Hepatic stellate cell (primary cell): ENCODE results near the gene KIF2C.
"Not testable (repeated sequence)": the region's sequence is repeated elsewhere in the genome, so short reads cannot be mapped to it uniquely, and the experiment has no call there.

Experiments
- DNase-seq: peaks from one replicate; pipeline ENCODE4 v3.0.0; 2011; ENCODE audit warnings: low spot score

The KIF2C gene

GRCh38 chr1:44739307-44740178, at the start of gene KIF2C:
KIF2C (plus strand) TSS chr1:44739837; CDS start chr1:44739933, 96 bp downstream.
- peak; percentile 97 for DNase-seq

DNA sequence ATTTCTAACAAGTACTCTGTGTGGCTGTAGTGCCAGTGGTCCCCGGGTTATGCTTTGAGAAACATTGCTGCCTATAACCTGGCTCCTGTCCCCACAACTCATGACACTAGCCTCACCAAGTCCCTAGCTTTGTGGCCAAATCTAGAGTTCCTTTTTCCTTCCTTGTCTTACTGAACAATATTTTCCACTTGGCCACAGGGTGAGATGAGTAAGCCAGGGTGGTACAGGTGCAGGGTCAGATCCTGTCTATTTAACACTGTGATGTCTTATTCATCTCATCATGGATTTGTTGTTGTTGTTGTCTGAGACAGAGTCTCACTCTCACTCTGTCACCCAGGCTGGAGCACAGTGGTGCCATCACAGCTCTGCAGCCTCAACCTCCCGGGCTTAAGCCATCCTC, 46.5 kb upstream of the KIF2C start:
- no peak for DNase-seq

- no peak for DNase-seq
These were observed 45.7 kb upstream of the KIF2C start for GRCh38 chr1:44693900-44694299.

DNA sequence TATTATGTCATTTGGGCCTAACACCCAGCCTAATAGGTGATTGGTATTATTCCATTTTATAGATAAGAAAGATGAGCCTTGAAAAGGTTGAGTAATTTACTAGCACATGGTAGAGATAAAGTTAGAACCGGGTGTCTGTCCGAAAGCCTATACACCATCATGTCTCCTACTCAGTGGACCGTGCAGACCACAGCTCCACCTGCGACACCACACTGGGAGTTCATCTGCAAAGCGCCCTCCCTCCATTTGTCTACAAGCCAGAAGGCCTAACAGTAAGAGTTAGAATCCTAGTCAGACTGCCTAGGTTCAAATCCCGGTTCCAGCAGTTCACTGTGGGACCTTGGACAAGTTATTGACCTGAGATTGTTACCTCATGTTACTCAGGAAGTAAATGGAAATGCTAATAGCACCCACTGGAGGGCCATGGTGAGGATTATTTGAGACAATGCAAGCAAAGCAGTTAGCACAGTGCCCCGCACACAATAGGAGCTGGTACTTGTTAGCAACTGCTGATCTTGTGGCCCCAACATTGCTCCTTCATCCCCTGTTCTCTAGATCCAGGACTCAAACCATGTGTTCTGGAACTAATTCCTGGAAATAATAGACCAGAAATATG, 44.7 kb upstream of the KIF2C start:
- DNase-seq: no peak

GRCh38 chr1:44695671-44696070, 44.0 kb upstream of the KIF2C start:
- DNase-seq: no peak

DNA sequence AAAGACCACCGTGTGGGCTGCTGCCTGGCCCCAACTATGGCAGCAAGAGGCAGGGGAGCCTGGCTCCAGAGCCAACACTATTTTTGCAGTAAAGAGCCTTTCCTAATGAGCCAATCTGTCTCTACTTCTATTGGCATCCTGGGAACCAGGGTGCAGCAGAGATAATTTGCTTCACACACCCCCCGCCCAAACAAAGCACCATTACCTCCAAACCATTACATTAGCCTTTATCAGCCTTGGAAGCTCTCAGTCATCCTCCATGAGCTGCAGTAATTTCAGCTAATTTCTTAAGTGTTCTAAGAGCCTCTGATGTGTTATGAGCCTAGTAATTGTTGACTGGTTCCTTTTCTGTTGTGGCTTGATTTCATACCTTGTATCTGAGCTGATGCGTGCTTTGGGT, 43.5 kb upstream of the KIF2C start:
- no peak for DNase-seq

- no peak for DNase-seq
These were observed 42.8 kb upstream of the KIF2C start for GRCh38 chr1:44696789-44697345.

- no peak for DNase-seq
These were observed 41.5 kb upstream of the KIF2C start for GRCh38 chr1:44698138-44698537.

GRCh38 chr1:44699375-44699774, 40.3 kb upstream of the KIF2C start:
- DNase-seq: not testable (repeated sequence)

GRCh38 chr1:44700573-44700972, 39.1 kb upstream of the KIF2C start:
- no peak for DNase-seq

GRCh38 chr1:44701141-44701573, 38.5 kb upstream of the KIF2C start:
- no peak for DNase-seq

DNA sequence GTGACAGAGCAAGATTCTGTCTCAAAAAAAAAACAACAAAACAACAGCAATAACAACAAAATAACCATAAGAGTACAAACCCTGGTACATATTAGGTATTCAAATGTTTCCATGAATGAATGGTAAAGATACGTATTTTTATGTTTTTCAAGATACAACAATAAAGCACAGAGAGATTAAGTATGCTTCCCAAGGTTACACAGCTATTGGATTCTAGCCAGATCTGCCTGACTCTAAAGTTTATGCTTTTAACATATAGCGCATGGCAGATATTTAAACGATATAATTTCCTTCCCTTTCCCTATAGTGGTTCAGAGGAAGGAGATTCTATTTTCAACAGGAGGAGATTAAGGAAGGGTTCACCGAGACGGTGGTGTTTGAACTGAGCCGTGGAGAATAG, 34.2 kb upstream of the KIF2C start:
- no peak for DNase-seq

DNA sequence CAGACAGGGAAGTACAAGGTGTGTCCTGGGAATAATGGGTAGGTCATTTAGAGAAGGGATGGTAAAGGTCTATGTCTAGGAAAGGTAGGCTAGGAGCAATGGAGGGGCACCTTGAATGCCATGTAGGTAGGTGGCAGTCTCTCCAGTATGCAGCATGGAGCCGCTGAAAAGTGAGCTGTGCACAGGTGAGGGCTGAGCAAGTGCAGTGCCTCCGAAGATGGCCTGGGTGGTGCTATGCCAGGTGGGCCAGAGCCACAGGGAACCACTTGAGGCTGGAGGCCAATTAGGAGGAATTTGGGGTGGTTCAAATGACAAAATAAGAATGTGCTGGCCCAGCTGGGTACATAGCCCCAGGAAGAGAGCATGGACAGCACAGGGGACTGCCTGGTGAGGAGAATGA, 33.7 kb upstream of the KIF2C start:
- DNase-seq: no peak

DNA sequence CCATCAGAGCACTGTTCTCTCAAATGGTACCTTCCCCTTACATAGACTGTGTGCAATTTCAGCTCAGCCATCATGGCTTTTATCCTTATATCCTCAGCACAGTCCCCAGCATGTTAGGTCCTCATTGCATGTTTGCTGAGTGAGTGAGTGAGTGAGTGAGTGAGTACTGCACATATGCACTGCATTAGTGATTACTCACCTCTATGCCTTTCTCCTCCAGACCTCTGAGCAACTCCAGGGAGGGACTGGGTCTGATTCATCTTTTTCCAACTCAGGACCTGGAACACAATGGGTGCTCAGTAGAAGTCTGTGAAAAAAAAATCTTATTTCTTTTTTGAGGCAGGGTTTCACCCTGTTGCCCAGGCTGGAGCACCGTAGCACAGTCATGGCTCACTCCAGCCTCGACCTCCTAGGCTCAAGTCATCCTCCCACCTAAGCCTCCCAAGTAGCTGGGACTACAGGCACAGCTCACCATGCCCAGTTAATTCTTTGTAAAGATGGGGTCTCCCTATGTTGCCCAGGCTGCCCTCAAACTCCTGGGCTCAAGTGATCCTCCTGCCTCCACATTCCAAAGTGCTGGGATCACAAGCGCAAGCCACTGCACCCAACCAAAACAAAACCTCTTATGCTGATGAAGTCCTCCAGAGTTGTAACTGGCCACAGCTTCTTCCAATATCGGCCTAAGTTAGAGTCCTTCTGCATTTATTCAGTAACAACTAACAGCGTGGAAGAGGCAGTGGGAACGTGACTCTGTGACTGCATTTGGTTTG, 32.3 kb upstream of the KIF2C start:
- DNase-seq: peak; percentile 88

- DNase-seq: peak; percentile 58
These were observed 31.4 kb upstream of the KIF2C start for GRCh38 chr1:44707959-44708831.

GRCh38 chr1:44713321-44713781, 26.3 kb upstream of the KIF2C start:
- DNase-seq: no peak

- no peak for DNase-seq
These were observed 25.1 kb upstream of the KIF2C start for GRCh38 chr1:44714532-44714931.

GRCh38 chr1:44714944-44715571, 24.6 kb upstream of the KIF2C start:
- DNase-seq: peak; percentile 79

DNA sequence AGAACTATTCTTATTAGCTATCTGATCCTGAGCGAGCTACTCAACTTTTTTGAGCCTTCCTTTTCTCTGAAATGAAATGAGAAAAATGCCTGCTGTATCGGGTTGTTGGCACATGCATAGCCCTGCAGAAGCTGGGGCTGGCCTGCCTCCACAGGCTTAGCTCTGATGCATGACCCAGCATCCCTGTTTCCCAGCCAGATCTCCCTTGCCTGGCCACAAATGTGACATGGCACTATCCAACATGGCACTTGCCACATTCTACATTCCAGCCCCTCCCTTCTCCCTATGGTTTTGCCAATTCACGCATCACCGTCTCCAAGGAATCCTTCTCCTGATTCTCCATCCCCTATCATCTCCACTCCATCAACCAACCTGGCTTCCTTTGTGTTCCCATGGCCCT, 22.5 kb upstream of the KIF2C start:
- DNase-seq: no peak

DNA sequence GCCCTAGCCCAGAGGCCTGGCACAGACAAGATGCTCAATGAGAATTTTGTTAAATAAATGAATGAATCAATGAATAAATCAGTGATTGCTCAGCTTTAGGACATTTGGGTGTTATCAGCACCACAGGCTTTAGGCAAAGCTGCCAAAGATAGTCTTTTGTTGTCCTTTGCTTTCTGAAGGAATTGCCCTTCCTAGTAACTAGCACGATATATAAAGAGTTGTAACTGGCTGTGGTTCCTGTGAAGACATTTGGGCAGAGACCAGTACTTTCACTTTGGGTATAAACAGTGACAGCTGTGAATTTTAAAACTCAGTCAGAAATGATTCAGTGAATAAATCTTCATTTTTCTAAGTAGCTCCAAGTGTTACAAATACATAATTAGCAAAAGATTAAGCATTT, 22.0 kb upstream of the KIF2C start:
- DNase-seq: no peak

DNA sequence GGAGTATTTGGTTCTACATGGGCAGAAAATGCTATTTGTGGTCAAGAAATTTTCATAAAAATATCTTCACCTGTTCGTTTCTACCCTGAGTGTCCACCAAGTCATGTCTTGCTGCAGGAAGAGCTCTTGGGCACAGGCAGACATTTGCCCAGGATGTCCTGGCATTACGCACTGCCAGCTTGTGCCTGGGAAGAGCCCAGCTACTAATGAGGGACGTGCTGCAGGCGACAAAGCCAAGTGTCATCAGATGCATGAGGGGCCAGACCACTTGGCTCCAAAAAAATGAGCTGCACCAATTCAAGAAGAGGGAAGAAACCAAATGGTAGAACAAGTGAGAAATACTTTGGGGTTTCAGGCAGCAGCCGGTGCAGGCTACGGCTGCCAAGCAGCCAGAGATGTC, 21.5 kb upstream of the KIF2C start:
- DNase-seq: no peak
